ENCODE results near the gene GMPR2. TPM values are rescaled to one million over a fixed set of nuclear protein-coding genes. Genes with fewer than 3 reads are reported as not detected.
A peak's percentile ranks its signal among the peaks of the same experiment; 100 is the strongest.

Gene GMPR2
- total and polyA plus RNA-seq, 2 of the 13 experiments (the other 11 are each of a cell fraction or from before 2014, with no cell fraction given): 210 to 273 TPM

- TF ChIP-seq ZMYM3 (CRISPR knock-in tag; IDR thresholded peaks at IDR 0.05) (no peak), MAFF (IDR thresholded peaks at IDR 0.05; ENCODE audit: low read depth, low read length) (peak; percentile 88), AGO2 (optimal IDR thresholded peaks at IDR 0.05; ENCODE audit: low read depth, low read length) (peak; percentile 67), TP53 (CRISPR knock-in tag; conservative IDR thresholded peaks at IDR 0.05) (no peak), FOXA3 (CRISPR knock-in tag; IDR thresholded peaks at IDR 0.05) (no peak), PHB2 (IDR thresholded peaks at IDR 0.05; ENCODE audit: partially characterized antibody) (no peak), JUN (CRISPR knock-in tag; IDR thresholded peaks at IDR 0.05) (no peak), TMF1 (CRISPR knock-in tag; IDR thresholded peaks at IDR 0.05; ENCODE audit: low read depth) (no peak), POLR2A (IDR thresholded peaks at IDR 0.05; ENCODE audit: insufficient read depth in 1 of 2, low read depth in 2 of 2, low read length in 2 of 2) (no peak), TBX3 (IDR thresholded peaks at IDR 0.05; ENCODE audit: borderline replicate concordance) (no peak), RBFOX2 (IDR thresholded peaks at IDR 0.05; ENCODE audit: low read depth, low read length) (peak; percentile 61), YEATS4 (CRISPR knock-in tag; IDR thresholded peaks at IDR 0.05; ENCODE audit: borderline replicate concordance) (no peak), NCOA1 (CRISPR knock-in tag; IDR thresholded peaks at IDR 0.05) (no peak), SKIL (CRISPR knock-in tag; IDR thresholded peaks at IDR 0.05; ENCODE audit: borderline replicate concordance) (no peak), JUNB (CRISPR knock-in tag; IDR thresholded peaks at IDR 0.05; ENCODE audit: borderline replicate concordance) (peak; percentile 37; the same call in 1 of the 2 replicates), ZNF589 (CRISPR knock-in tag; conservative IDR thresholded peaks at IDR 0.05) (no peak), DBP (CRISPR knock-in tag; IDR thresholded peaks at IDR 0.05; ENCODE audit: not compliant biosample characterization) (no peak), EHMT2 (IDR thresholded peaks at IDR 0.05; ENCODE audit: borderline replicate concordance, low read depth, low read length) (no peak), ZFP82 (CRISPR knock-in tag; IDR thresholded peaks at IDR 0.05; ENCODE audit: borderline replicate concordance) (no peak), THAP9 (CRISPR knock-in tag; IDR thresholded peaks at IDR 0.05; ENCODE audit: borderline replicate concordance) (no peak), RBM22 (optimal IDR thresholded peaks at IDR 0.05; ENCODE audit: low read length) (peak; percentile 58)
Observed at GRCh38 chr14:24204163-24205146, 28.3 kb upstream of the GMPR2 start (continued).
